WERI-Rb-1 (cell line): Measurements from ENCODE around the gene NAT9.
A peak's percentile ranks its signal among the peaks of the same experiment; 100 is the strongest.

Source experiments
- DNase-seq: peaks from one replicate; pipeline ENCODE4 v3.0.0-alpha.2; 2020
- H3K27ac ChIP-seq: fragments of 250-450 bp; sonication (Bioruptor Pico); 2 replicates; pipeline ENCODE4 v1.5.1; 2020; ENCODE audit warnings: mild to moderate bottlenecking, moderate library complexity
- H3K27me3 ChIP-seq: fragments of 250-450 bp; sonication (Bioruptor Pico); 2 replicates; pipeline ENCODE4 v1.5.1; 2021; ENCODE audit warnings: mild to moderate bottlenecking, low read depth, moderate library complexity; ENCODE audit not compliant: insufficient read depth, severe bottlenecking
- H3K36me3 ChIP-seq: fragments of 250-450 bp; sonication (Bioruptor Pico); 2 replicates; pipeline ENCODE4 v1.5.1; 2020; ENCODE audit warnings: mild to moderate bottlenecking, moderate library complexity
- H3K4me3 ChIP-seq: 2 replicates; pipeline ENCODE4 v1.5.1; 2011; ENCODE audit warnings: low read depth, mild to moderate bottlenecking, control low read depth, low read length
- H3K9me3 ChIP-seq: fragments of 250-450 bp; sonication (Bioruptor Pico); 2 replicates; pipeline ENCODE4 v1.5.1; 2021; ENCODE audit warnings: mild to moderate bottlenecking, moderate library complexity; ENCODE audit not compliant: severe bottlenecking
- CTCF ChIP-seq: IDR thresholded peaks from 2 replicates; pipeline ENCODE4 v1.5.1; 2011; ENCODE audit warnings: low read depth, mild to moderate bottlenecking, control low read depth, inconsistent platforms, low read length

Gene NAT9

DNA sequence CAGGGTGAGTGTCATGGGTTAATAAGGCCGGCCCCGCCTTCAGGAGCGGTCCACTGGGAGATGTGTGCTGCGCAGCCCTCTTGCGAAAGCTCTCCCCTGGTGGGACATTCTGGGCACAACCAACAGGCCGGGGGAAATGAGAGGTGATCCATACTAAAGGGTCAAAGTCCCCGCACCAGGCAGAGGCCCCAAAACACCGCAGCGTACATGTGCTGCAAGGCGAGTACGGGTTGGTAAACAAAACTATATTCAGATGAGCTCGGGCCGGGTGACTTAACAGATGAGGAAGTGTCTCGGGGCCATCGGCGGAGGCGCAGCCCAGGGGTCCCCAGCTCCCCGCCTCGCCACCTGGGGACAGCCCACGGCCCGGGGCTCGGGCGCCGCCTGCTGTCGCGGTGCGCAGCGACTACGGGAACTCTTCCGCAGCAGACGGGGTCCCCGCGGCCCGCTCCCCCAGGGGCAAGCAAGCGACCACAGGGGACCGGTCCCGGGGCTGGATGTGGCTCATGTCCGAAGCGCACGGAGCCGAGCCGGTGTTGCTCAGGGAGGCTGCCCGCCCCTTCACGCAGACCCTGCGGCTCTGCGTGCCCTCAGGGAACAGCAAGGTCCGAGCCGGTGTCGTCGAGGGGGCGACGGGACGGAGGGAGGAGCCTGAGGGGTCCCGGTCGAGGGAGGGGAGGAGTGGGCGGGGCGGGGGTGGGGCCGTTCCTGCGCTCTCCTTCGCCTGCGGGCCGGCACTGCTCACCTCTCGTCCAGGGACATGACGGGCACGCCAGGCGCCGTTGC is 39.4 kb downstream of the NAT9 start, which contains the start of gene RAB37:
TSS of gene RAB37 (plus strand) at position 744 of the 786 bp plus-strand sequence. CDS start at position 761, 17 bp downstream.
- no peaks in the 10 kb centered on the region for H3K36me3 ChIP-seq
- peak; percentile 97 for TF ChIP-seq CTCF
- H3K9me3 ChIP-seq = no peaks in the 10 kb centered on the region
- H3K27me3 ChIP-seq = no peaks in the 10 kb centered on the region
- DNase-seq = peak; percentile 88
- H3K4me3 ChIP-seq = peak within 1 kb of the TSS; percentile 60
- H3K27ac ChIP-seq = peak within 1 kb of the TSS; percentile 61

- no peak overlapping the region for H3K4me3 ChIP-seq
- no peaks in the 10 kb centered on the region for H3K27me3 ChIP-seq
- no peak overlapping the region for H3K27ac ChIP-seq
- no peak for DNase-seq
- TF ChIP-seq CTCF = no peak
- no peaks in the 10 kb centered on the region for H3K36me3 ChIP-seq
- H3K9me3 ChIP-seq = no peaks in the 10 kb centered on the region
Observed at GRCh38 chr17:74734256-74734655, 41.9 kb downstream of the NAT9 start.

DNA sequence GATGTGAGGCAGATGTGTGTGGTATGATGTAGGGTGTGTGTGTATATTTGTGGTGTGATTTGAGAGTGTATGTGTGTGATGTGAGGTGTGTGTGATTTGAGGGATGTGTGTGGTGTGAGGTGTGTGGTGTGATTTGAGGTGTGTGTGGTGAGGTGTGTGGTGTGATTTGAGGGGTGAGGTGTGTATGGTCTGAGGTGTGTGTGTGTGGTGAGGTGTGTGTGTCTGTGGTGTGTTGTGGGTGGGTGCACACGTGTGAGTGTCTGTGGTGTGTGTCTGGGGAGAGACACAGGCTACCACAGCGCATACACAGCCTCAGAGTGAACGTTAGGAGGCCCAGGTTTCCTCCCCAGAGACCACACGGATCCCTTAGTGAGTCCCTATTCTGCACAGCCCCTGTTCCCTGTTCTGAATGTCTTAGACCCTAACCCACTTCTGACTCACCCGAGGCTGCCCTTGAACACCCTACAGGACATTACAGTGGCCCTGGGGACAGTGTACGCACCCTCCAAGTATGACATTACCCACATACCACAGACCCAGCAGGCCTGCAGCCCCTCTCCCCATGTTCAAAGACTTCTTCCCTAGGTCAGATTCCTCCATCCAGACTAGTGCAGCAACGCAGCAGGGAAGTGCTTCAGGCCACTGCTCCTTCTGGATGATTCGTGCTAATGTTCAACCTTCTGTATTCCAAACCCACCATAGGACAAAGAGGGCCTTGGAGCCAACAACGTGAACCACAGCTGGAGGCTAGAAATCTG is 42.6 kb downstream of the NAT9 start:
- no peaks in the 10 kb centered on the region for H3K27me3 ChIP-seq
- no peak overlapping the region for H3K4me3 ChIP-seq
- DNase-seq = no peak
- no peak overlapping the region for H3K27ac ChIP-seq
- no peaks in the 10 kb centered on the region for H3K9me3 ChIP-seq
- no peak for TF ChIP-seq CTCF
- no peaks in the 10 kb centered on the region for H3K36me3 ChIP-seq

DNA sequence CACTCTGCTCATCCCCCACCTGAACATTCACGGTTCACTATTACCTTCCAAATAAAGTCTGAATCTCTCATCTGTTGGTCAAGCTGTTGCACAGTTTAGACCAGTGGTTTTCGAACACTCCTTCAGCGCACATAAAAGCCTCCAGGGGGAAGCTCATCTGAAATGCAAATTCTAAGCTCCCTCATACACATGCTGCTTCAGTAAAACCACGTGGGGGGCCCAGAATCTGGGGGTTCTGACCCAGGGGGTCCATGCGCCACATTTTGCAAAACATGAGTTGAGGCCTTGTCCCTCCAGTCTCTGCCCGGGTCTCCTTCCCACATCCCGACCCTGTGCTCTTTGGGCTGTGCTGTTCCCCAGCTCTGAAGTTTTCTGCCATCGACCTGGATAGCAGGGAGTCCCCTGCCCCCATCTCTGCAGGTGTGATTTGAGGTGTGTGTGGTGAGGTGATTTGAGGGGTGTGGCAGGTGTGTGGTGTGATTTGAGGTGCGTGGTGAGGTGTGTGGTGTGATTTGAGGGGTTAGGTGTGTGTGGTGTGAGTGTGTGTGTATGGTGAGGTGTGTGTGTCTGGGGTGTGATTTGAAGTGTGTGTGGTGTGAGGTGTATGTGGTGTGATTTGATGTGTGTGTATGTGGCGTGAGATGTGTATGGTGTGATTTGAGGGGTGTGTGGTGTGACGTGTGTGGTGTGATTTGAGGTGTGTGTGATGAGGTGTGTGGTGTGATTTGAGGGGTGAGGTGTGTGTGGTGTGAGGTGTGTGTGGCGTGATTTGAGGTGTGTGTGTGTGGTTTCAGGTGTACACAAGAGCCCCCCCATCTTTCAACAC is 43.9 kb downstream of the NAT9 start:
- no peak for DNase-seq
- no peak overlapping the region for H3K4me3 ChIP-seq
- H3K36me3 ChIP-seq = no peaks in the 10 kb centered on the region
- no peaks in the 10 kb centered on the region for H3K9me3 ChIP-seq
- no peaks in the 10 kb centered on the region for H3K27me3 ChIP-seq
- TF ChIP-seq CTCF = no peak
- H3K27ac ChIP-seq = no peak overlapping the region

DNA sequence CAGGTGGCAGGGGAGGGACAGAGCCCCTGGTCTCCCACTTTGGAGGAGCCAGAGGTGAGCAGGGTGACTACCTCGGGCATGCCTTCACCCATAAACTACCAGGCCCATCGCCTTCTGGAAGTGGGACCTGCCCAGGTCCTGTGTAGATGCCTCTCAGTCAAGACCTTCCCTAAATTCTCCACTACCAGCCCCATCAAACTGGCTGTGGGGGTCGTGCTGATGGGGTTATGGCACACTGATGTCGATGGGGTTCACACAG is 44.9 kb downstream of the NAT9 start:
- H3K27ac ChIP-seq = no peak overlapping the region
- no peaks in the 10 kb centered on the region for H3K9me3 ChIP-seq
- no peak overlapping the region for H3K4me3 ChIP-seq
- no peak for TF ChIP-seq CTCF
- no peaks in the 10 kb centered on the region for H3K36me3 ChIP-seq
- DNase-seq = no peak
- no peaks in the 10 kb centered on the region for H3K27me3 ChIP-seq
